ENCODE data around the gene PEX7. TPM values are rescaled to one million over a fixed set of nuclear protein-coding genes. Genes with fewer than 3 reads are reported as not detected.

Gene PEX7
- total and polyA plus RNA-seq, 2 donors from 2014 or later, result 10.6 to 21.3 TPM

- Histone ChIP-seq H3K9ac (ENCODE audit: low read length in 3 of 3) (no peak overlapping the region), H3K4me3 (ENCODE audit: low read length in 3 of 3) (no peak overlapping the region), H3K27me3 (ENCODE audit: control insufficient read depth, insufficient read depth, low read length) (no peaks in the 10 kb centered on the region), H3K4me1 (ENCODE audit: control insufficient read depth in 2 of 3, insufficient read depth in 2 of 3, low read depth in 1 of 3, low read length in 3 of 3) (no peaks in the 10 kb centered on the region), H3K36me3 (ENCODE audit: control insufficient read depth in 2 of 3, insufficient read depth in 3 of 3, low read length in 3 of 3) (no peaks in the 10 kb centered on the region), H3K9me3 (ENCODE audit: control insufficient read depth in 2 of 3, insufficient read depth in 1 of 3, low read length in 3 of 3) (peaks cover 0 to 2% (median 0%) of the 10 kb centered on the region in 3 donors), H3K27ac (ENCODE audit: low read depth in 2 of 2, low read length in 2 of 2) (no peak overlapping the region)
- intact Hi-C loops (cut with DNase I), result no loop called here
- TF ChIP-seq CTCF (IDR thresholded peaks at IDR 0.05; ENCODE audit: borderline replicate concordance, extremely low read depth, insufficient read depth), result no peak
- no peak for DNase-seq
- FAIRE-seq, result no peak
These were observed 58.5 kb downstream of the PEX7 start for GRCh38 chr6:136880748-136881460.

DNA sequence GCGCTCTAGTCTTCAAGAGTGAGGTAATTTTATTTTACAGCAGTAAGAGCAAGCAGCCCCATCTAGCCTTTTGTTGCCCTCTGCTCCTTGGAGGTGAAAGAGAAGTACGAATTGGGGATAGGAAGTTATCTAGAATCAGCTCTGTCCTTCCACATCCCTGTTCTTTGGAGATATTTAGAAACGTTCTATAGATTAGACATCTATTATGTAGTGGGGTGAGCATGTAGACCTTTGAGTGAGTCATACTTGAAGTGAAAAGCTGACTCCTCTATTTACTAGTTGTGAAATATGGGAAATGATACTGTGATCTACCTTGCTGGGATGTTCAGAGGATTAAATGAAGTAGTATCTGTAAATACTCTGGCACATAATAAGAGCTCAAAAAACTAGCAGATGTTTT is 63.7 kb downstream of the PEX7 start:
- no peak overlapping the region for H3K9ac ChIP-seq (ENCODE audit: low read length in 3 of 3)
- no peak overlapping the region for H3K4me3 ChIP-seq (ENCODE audit: low read length in 3 of 3)
- no peaks in the 10 kb centered on the region for H3K27me3 ChIP-seq (ENCODE audit: control insufficient read depth, insufficient read depth, low read length)
- FAIRE-seq, result no peak
- TF ChIP-seq CTCF (IDR thresholded peaks at IDR 0.05; ENCODE audit: borderline replicate concordance, extremely low read depth, insufficient read depth), result no peak
- DNase-seq, result no peak
- H3K9me3 ChIP-seq (ENCODE audit: control insufficient read depth in 2 of 3, insufficient read depth in 1 of 3, low read length in 3 of 3), result no peaks in the 10 kb centered on the region
- no peak overlapping the region for H3K27ac ChIP-seq (ENCODE audit: low read depth in 2 of 2, low read length in 2 of 2)
- no peaks in the 10 kb centered on the region for H3K4me1 ChIP-seq (ENCODE audit: control insufficient read depth in 2 of 3, insufficient read depth in 2 of 3, low read depth in 1 of 3, low read length in 3 of 3)
- H3K36me3 ChIP-seq (ENCODE audit: control insufficient read depth in 2 of 3, insufficient read depth in 3 of 3, low read length in 3 of 3), result no peaks in the 10 kb centered on the region
- intact Hi-C loops (cut with DNase I), result no loop called here

DNA sequence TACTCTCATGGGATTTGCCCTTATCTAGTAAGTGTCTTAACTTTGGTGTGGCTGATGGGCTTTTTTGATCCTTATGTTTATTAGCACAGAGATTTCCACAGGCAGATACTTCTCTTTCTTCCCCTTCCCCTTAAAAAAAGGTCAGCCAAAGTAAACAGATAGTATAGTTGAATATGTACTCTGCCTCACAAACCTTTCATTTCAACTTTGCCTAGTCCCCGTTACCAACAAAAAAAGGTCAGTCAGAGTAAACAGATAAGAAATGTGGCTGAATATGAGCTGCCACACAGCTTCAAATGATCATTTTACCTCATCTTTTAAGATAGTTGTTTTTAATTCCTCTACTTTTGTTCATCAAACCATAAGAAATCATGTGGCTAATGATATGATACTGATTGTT is 65.6 kb downstream of the PEX7 start:
- DNase-seq (no peak), FAIRE-seq (no peak)
- no peak overlapping the region for H3K4me3 ChIP-seq (ENCODE audit: low read length in 3 of 3)
- H3K27me3 ChIP-seq (ENCODE audit: control insufficient read depth, insufficient read depth, low read length), result no peaks in the 10 kb centered on the region
- no peaks in the 10 kb centered on the region for H3K9me3 ChIP-seq (ENCODE audit: control insufficient read depth in 2 of 3, insufficient read depth in 1 of 3, low read length in 3 of 3)
- H3K4me1 ChIP-seq (ENCODE audit: control insufficient read depth in 2 of 3, insufficient read depth in 2 of 3, low read depth in 1 of 3, low read length in 3 of 3), result no peaks in the 10 kb centered on the region
- intact Hi-C loops (cut with DNase I), result no loop called here
- no peak overlapping the region for H3K9ac ChIP-seq (ENCODE audit: low read length in 3 of 3)
- no peak for TF ChIP-seq CTCF (IDR thresholded peaks at IDR 0.05; ENCODE audit: borderline replicate concordance, extremely low read depth, insufficient read depth)
- no peaks in the 10 kb centered on the region for H3K36me3 ChIP-seq (ENCODE audit: control insufficient read depth in 2 of 3, insufficient read depth in 3 of 3, low read length in 3 of 3)
- no peak overlapping the region for H3K27ac ChIP-seq (ENCODE audit: low read depth in 2 of 2, low read length in 2 of 2)

All from kidney (tissue), 14 donors.